ENCODE data around the gene MUTYH. TPM values are rescaled to one million over a fixed set of nuclear protein-coding genes. Genes with fewer than 3 reads are reported as not detected.

Gene MUTYH
- total and polyA plus RNA-seq, 2 of the 8 experiments (the other 6 are each of a cell fraction or from before 2014, with no cell fraction given), result 51.9 to 65.7 TPM

DNA sequence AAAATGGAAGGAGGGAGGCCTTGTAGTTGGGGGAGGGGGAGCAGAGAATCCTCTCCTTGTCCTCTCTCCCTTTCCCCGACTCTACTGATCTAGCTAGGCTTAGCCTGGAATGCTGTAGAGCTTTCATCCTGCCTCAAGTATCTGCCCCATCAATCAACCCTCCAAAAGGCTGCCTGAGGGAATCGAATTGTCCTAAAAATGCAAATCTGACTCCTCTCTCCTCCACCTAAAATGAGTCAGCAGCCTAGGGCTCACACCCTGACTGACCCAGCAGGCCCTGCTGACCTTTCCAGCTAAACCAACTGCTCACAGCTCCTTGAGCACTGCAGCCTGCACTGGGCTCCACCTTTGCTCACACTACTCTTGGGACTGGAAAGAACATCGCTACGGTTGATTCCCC is 10.8 kb downstream of the MUTYH start (continued):
- TF ChIP-seq, protein P1, sequence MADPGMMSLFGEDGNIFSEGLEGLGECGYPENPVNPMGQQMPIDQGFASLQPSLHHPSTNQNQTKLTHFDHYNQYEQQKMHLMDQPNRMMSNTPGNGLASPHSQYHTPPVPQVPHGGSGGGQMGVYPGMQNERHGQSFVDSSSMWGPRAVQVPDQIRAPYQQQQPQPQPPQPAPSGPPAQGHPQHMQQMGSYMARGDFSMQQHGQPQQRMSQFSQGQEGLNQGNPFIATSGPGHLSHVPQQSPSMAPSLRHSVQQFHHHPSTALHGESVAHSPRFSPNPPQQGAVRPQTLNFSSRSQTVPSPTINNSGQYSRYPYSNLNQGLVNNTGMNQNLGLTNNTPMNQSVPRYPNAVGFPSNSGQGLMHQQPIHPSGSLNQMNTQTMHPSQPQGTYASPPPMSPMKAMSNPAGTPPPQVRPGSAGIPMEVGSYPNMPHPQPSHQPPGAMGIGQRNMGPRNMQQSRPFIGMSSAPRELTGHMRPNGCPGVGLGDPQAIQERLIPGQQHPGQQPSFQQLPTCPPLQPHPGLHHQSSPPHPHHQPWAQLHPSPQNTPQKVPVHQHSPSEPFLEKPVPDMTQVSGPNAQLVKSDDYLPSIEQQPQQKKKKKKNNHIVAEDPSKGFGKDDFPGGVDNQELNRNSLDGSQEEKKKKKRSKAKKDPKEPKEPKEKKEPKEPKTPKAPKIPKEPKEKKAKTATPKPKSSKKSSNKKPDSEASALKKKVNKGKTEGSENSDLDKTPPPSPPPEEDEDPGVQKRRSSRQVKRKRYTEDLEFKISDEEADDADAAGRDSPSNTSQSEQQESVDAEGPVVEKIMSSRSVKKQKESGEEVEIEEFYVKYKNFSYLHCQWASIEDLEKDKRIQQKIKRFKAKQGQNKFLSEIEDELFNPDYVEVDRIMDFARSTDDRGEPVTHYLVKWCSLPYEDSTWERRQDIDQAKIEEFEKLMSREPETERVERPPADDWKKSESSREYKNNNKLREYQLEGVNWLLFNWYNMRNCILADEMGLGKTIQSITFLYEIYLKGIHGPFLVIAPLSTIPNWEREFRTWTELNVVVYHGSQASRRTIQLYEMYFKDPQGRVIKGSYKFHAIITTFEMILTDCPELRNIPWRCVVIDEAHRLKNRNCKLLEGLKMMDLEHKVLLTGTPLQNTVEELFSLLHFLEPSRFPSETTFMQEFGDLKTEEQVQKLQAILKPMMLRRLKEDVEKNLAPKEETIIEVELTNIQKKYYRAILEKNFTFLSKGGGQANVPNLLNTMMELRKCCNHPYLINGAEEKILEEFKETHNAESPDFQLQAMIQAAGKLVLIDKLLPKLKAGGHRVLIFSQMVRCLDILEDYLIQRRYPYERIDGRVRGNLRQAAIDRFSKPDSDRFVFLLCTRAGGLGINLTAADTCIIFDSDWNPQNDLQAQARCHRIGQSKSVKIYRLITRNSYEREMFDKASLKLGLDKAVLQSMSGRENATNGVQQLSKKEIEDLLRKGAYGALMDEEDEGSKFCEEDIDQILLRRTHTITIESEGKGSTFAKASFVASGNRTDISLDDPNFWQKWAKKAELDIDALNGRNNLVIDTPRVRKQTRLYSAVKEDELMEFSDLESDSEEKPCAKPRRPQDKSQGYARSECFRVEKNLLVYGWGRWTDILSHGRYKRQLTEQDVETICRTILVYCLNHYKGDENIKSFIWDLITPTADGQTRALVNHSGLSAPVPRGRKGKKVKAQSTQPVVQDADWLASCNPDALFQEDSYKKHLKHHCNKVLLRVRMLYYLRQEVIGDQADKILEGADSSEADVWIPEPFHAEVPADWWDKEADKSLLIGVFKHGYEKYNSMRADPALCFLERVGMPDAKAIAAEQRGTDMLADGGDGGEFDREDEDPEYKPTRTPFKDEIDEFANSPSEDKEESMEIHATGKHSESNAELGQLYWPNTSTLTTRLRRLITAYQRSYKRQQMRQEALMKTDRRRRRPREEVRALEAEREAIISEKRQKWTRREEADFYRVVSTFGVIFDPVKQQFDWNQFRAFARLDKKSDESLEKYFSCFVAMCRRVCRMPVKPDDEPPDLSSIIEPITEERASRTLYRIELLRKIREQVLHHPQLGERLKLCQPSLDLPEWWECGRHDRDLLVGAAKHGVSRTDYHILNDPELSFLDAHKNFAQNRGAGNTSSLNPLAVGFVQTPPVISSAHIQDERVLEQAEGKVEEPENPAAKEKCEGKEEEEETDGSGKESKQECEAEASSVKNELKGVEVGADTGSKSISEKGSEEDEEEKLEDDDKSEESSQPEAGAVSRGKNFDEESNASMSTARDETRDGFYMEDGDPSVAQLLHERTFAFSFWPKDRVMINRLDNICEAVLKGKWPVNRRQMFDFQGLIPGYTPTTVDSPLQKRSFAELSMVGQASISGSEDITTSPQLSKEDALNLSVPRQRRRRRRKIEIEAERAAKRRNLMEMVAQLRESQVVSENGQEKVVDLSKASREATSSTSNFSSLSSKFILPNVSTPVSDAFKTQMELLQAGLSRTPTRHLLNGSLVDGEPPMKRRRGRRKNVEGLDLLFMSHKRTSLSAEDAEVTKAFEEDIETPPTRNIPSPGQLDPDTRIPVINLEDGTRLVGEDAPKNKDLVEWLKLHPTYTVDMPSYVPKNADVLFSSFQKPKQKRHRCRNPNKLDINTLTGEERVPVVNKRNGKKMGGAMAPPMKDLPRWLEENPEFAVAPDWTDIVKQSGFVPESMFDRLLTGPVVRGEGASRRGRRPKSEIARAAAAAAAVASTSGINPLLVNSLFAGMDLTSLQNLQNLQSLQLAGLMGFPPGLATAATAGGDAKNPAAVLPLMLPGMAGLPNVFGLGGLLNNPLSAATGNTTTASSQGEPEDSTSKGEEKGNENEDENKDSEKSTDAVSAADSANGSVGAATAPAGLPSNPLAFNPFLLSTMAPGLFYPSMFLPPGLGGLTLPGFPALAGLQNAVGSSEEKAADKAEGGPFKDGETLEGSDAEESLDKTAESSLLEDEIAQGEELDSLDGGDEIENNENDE (IDR thresholded peaks at IDR 0.05; ENCODE audit: insufficient replicate concordance, low read length), result no peak
- 0 out of 3 replicates have a peak, but pooled peaks of 1 of the 2 experiments have one; percentile 48 for TF ChIP-seq POLR2A (IDR thresholded peaks at IDR 0.05; ENCODE audit: control extremely low read depth in 1 of 2, low read depth in 2 of 2, low read length in 2 of 2)
- TF ChIP-seq RBBP5 (IDR thresholded peaks at IDR 0.05; ENCODE audit: borderline replicate concordance, low read depth, low read length), result no peak
- 0 out of 2 replicates have a peak, but pooled peaks have one; percentile 27 for TF ChIP-seq TBP (IDR thresholded peaks at IDR 0.05; ENCODE audit: low read depth, low read length)
- no peak for TF ChIP-seq SUZ12 (IDR thresholded peaks at IDR 0.05; ENCODE audit: low read length)
- TF ChIP-seq CTBP2 (IDR thresholded peaks at IDR 0.05; ENCODE audit: borderline replicate concordance, insufficient read depth, insufficient read length, low read length), result no peak
- TF ChIP-seq BACH1 (IDR thresholded peaks at IDR 0.05; ENCODE audit: low read length), result peak; percentile 62; the same call in 1 of the 2 replicates
- TF ChIP-seq TEAD4 (IDR thresholded peaks at IDR 0.05; ENCODE audit: low read depth, low read length), result 0 out of 2 replicates have a peak, but pooled peaks have one; percentile 39
